ENCODE results near the gene PI16.

The PI16 gene

DNA sequence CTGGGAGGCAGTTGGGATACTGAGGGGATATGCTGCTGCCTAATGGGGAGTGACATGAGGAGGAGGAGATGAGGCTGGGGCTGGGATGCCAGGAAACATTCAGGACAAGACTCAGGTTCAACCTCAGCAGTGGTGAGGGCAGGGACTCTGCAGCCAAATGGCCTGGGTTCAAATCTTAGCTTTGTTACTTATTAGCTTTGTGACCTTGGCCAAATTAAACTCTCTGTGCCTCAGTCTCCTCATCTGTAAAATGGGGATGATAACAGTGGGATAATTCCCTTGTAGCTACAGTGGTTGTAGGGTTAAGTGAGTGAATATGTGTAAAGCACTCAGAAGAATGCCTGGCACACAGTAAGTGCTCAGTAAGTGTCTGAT is 1.9 kb downstream of the PI16 start:
- no peak for TF ChIP-seq TAF1 (IDR thresholded peaks at IDR 0.05; ENCODE audit: borderline replicate concordance, insufficient read depth, low read length)
- TF ChIP-seq, protein P1, sequence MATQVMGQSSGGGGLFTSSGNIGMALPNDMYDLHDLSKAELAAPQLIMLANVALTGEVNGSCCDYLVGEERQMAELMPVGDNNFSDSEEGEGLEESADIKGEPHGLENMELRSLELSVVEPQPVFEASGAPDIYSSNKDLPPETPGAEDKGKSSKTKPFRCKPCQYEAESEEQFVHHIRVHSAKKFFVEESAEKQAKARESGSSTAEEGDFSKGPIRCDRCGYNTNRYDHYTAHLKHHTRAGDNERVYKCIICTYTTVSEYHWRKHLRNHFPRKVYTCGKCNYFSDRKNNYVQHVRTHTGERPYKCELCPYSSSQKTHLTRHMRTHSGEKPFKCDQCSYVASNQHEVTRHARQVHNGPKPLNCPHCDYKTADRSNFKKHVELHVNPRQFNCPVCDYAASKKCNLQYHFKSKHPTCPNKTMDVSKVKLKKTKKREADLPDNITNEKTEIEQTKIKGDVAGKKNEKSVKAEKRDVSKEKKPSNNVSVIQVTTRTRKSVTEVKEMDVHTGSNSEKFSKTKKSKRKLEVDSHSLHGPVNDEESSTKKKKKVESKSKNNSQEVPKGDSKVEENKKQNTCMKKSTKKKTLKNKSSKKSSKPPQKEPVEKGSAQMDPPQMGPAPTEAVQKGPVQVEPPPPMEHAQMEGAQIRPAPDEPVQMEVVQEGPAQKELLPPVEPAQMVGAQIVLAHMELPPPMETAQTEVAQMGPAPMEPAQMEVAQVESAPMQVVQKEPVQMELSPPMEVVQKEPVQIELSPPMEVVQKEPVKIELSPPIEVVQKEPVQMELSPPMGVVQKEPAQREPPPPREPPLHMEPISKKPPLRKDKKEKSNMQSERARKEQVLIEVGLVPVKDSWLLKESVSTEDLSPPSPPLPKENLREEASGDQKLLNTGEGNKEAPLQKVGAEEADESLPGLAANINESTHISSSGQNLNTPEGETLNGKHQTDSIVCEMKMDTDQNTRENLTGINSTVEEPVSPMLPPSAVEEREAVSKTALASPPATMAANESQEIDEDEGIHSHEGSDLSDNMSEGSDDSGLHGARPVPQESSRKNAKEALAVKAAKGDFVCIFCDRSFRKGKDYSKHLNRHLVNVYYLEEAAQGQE (IDR thresholded peaks at IDR 0.05; ENCODE audit: insufficient read depth in 1 of 2, low read depth in 2 of 2, low read length in 2 of 2), result no peak
- no peak for TF ChIP-seq POLR2AphosphoS5 (IDR thresholded peaks at IDR 0.05; ENCODE audit: low read depth, low read length)
- TF ChIP-seq SIN3A (IDR thresholded peaks at IDR 0.05; ENCODE audit: borderline replicate concordance, insufficient read depth, low read length), result no peak
- no peak for TF ChIP-seq FOXP2 (optimal IDR thresholded peaks at IDR 0.05; ENCODE audit: borderline replicate concordance, extremely low read depth, extremely low read length, insufficient read depth)

DNA sequence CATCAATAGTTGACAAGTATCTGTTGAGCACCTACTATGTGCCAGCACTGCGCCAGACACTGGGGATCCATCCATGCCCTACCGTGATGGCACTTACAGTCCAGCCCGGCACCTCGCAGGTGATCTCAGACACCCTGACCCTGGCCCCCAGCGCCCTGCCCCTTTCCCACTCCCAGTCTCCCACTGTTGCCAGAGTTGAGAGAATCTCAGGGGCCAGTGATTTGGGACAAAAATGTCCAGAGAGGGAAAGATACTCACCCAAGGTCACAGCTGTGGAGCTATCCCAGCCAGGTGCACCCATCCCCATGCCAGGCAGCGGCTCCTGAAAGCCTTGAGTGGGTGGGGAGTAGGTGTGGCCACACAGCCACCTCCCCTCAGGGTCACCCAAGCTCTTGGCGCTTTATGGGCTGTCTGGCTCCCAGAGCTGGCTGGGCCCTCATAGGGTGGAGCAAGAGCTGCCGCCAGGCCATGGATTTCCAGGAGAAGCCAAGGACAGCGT is 3.3 kb downstream of the PI16 start:
- TF ChIP-seq FOXP2 (optimal IDR thresholded peaks at IDR 0.05; ENCODE audit: borderline replicate concordance, extremely low read depth, extremely low read length, insufficient read depth), result no peak
- TF ChIP-seq, protein P1 (IDR thresholded peaks at IDR 0.05; ENCODE audit: insufficient read depth in 1 of 2, low read depth in 2 of 2, low read length in 2 of 2), result no peak
- no peak for TF ChIP-seq TAF1 (IDR thresholded peaks at IDR 0.05; ENCODE audit: borderline replicate concordance, insufficient read depth, low read length)
- no peak for TF ChIP-seq POLR2AphosphoS5 (IDR thresholded peaks at IDR 0.05; ENCODE audit: low read depth, low read length)
- no peak for TF ChIP-seq SIN3A (IDR thresholded peaks at IDR 0.05; ENCODE audit: borderline replicate concordance, insufficient read depth, low read length)

DNA sequence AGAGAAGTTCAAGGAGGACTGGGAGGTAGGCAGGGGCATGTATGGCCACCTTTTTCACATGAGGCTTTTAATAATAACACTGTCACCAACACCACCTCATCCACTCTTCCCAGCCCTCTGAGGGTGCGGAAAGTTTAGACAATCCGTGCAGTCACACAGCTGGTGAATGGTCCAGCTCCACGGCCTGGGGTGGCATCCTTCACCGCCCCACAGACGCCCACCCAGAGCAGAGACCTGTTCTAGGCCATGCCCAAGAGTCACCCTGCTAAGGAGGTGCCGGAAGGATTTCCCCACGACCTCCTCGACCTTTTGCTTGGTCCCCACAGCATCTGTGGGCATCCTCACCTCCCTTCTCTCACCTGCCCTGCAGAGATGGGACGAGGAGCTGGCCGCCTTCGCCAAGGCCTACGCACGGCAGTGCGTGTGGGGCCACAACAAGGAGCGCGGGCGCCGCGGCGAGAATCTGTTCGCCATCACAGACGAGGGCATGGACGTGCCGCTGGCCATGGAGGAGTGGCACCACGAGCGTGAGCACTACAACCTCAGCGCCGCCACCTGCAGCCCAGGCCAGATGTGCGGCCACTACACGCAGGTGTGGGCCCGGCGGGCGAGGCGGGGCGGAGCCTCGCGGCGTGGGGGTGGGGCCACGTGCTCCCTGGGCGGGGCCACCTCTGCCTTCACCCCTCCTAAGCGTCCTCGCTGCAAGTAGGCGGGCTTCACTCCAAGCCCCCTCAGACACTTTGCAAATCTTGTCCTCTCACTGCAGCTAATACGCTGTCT is 4.4 kb downstream of the PI16 start:
- no peak for TF ChIP-seq TAF1 (IDR thresholded peaks at IDR 0.05; ENCODE audit: borderline replicate concordance, insufficient read depth, low read length)
- TF ChIP-seq, protein P1 (IDR thresholded peaks at IDR 0.05; ENCODE audit: insufficient read depth in 1 of 2, low read depth in 2 of 2, low read length in 2 of 2), result no peak
- no peak for TF ChIP-seq FOXP2 (optimal IDR thresholded peaks at IDR 0.05; ENCODE audit: borderline replicate concordance, extremely low read depth, extremely low read length, insufficient read depth)
- no peak for TF ChIP-seq SIN3A (IDR thresholded peaks at IDR 0.05; ENCODE audit: borderline replicate concordance, insufficient read depth, low read length)
- TF ChIP-seq POLR2AphosphoS5 (IDR thresholded peaks at IDR 0.05; ENCODE audit: low read depth, low read length), result no peak

DNA sequence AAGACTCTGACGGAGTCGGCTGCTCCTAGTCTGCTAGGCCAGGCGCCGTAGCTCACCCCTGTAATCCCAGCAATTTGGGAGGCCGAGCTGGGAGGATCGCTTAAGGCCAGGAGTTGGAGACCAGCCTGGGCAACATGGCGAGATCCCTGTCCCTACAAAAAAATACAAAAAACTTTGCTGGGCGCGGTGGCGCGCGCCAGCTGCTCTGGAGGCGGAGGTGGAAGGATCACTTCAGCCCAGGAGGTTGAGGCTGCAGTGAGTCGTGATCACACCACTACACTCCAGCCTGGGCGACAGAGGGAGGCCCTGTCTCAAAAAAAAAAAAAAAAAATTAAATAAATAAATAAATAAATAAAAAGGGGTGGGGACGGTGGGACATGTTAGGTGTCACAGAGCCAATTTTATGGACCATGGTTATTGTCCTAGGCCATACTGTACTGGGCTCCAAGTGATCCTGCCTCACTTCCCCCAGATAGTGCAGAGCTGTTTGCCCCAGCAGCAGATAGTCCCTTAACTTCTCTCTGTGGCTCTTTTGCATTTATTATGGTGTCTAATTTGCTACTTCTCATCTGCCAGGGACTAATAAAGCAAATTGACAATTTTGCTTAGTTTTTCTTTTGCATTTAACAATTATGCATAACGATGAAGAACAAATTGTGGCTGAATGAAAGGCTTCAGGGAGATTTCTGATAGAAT is 5.2 kb downstream of the PI16 start:
- no peak for TF ChIP-seq TAF1 (IDR thresholded peaks at IDR 0.05; ENCODE audit: borderline replicate concordance, insufficient read depth, low read length)
- TF ChIP-seq, protein P1 (IDR thresholded peaks at IDR 0.05; ENCODE audit: insufficient read depth in 1 of 2, low read depth in 2 of 2, low read length in 2 of 2), result no peak
